ENCODE data around the gene PSMD5. TPM values are rescaled to one million over a fixed set of nuclear protein-coding genes. Genes with fewer than 3 reads are reported as not detected.
A peak's percentile ranks its signal among the peaks of the same experiment; 100 is the strongest.

PSMD5 gene
- total RNA-seq, 1 donor from 2014 or later: 53.3 TPM

- Mint-ChIP-seq H3K27me3 (ENCODE audit: unreplicated experiment) (no peaks in the 10 kb centered on the region), H3K4me1 (ENCODE audit: unreplicated experiment) (peaks cover 64% of the 10 kb centered on the region), H3K9me3 (ENCODE audit: unreplicated experiment) (no peaks in the 10 kb centered on the region), H3K27ac (ENCODE audit: unreplicated experiment) (peak overlapping the region; percentile 97), H3K4me3 (ENCODE audit: unreplicated experiment) (peak overlapping the region; percentile 79), H3K36me3 (ENCODE audit: unreplicated experiment) (peaks cover 39% of the 10 kb centered on the region)
- DNase-seq (ENCODE audit: extremely low spot score, unreplicated experiment): no peak
- TF ChIP-seq CTCF (IDR thresholded peaks at IDR 0.05): no peak
Measured at GRCh38 chr9:120874226-120875194, 31.8 kb upstream of the PSMD5 start.

- Mint-ChIP-seq H3K27ac (ENCODE audit: unreplicated experiment) (peak overlapping the region; percentile 97), H3K36me3 (ENCODE audit: unreplicated experiment) (peaks cover 43% of the 10 kb centered on the region), H3K4me1 (ENCODE audit: unreplicated experiment) (peaks cover 68% of the 10 kb centered on the region), H3K9me3 (ENCODE audit: unreplicated experiment) (no peaks in the 10 kb centered on the region), H3K27me3 (ENCODE audit: unreplicated experiment) (no peaks in the 10 kb centered on the region), H3K4me3 (ENCODE audit: unreplicated experiment) (no peak overlapping the region)
- no peak for DNase-seq (ENCODE audit: extremely low spot score, unreplicated experiment)
- no peak for TF ChIP-seq CTCF (IDR thresholded peaks at IDR 0.05)
Measured at GRCh38 chr9:120873512-120873911, 30.8 kb upstream of the PSMD5 start.

GRCh38 chr9:120872791-120873502 is 30.2 kb upstream of the PSMD5 start:
- peaks cover 47% of the 10 kb centered on the region for H3K36me3 Mint-ChIP-seq (ENCODE audit: unreplicated experiment)
- no peak for TF ChIP-seq CTCF (IDR thresholded peaks at IDR 0.05)
- peaks cover 62% of the 10 kb centered on the region for H3K4me1 Mint-ChIP-seq (ENCODE audit: unreplicated experiment)
- H3K9me3 Mint-ChIP-seq (ENCODE audit: unreplicated experiment): no peaks in the 10 kb centered on the region
- no peaks in the 10 kb centered on the region for H3K27me3 Mint-ChIP-seq (ENCODE audit: unreplicated experiment)
- H3K4me3 Mint-ChIP-seq (ENCODE audit: unreplicated experiment): no peak overlapping the region
- peak overlapping the region; percentile 97 for H3K27ac Mint-ChIP-seq (ENCODE audit: unreplicated experiment)
- DNase-seq (ENCODE audit: extremely low spot score, unreplicated experiment): no peak

- no peak for TF ChIP-seq CTCF (IDR thresholded peaks at IDR 0.05)
- H3K9me3 Mint-ChIP-seq (ENCODE audit: unreplicated experiment): no peaks in the 10 kb centered on the region
- H3K36me3 Mint-ChIP-seq (ENCODE audit: unreplicated experiment): peaks cover 50% of the 10 kb centered on the region
- DNase-seq (ENCODE audit: extremely low spot score, unreplicated experiment): no peak
- H3K27ac Mint-ChIP-seq (ENCODE audit: unreplicated experiment): peak overlapping the region; percentile 77
- H3K4me1 Mint-ChIP-seq (ENCODE audit: unreplicated experiment): peaks cover 48% of the 10 kb centered on the region
- H3K27me3 Mint-ChIP-seq (ENCODE audit: unreplicated experiment): no peaks in the 10 kb centered on the region
- H3K4me3 Mint-ChIP-seq (ENCODE audit: unreplicated experiment): no peak overlapping the region
Measured at GRCh38 chr9:120870206-120870605, 27.5 kb upstream of the PSMD5 start.

GRCh38 chr9:120869726-120870125 is 27.0 kb upstream of the PSMD5 start:
- H3K27me3 Mint-ChIP-seq (ENCODE audit: unreplicated experiment): no peaks in the 10 kb centered on the region
- H3K9me3 Mint-ChIP-seq (ENCODE audit: unreplicated experiment): no peaks in the 10 kb centered on the region
- peak overlapping the region; percentile 77 for H3K27ac Mint-ChIP-seq (ENCODE audit: unreplicated experiment)
- DNase-seq (ENCODE audit: extremely low spot score, unreplicated experiment): no peak
- peaks cover 43% of the 10 kb centered on the region for H3K4me1 Mint-ChIP-seq (ENCODE audit: unreplicated experiment)
- no peak overlapping the region for H3K4me3 Mint-ChIP-seq (ENCODE audit: unreplicated experiment)
- H3K36me3 Mint-ChIP-seq (ENCODE audit: unreplicated experiment): peaks cover 49% of the 10 kb centered on the region
- TF ChIP-seq CTCF (IDR thresholded peaks at IDR 0.05): no peak

All from osteocyte (in vitro differentiated cells).